ENCODE measurements around the gene ADAMTS16.

- no peak for TF ChIP-seq FOXM1 (IDR thresholded peaks at IDR 0.05; ENCODE audit: borderline replicate concordance)
- TF ChIP-seq NFRKB (IDR thresholded peaks at IDR 0.05), result no peak
- no peak for TF ChIP-seq BHLHE40 (IDR thresholded peaks at IDR 0.05; ENCODE audit: borderline replicate concordance)
- no peak for TF ChIP-seq TARDBP (IDR thresholded peaks at IDR 0.05)
- no peak for TF ChIP-seq FOXA1 (IDR thresholded peaks at IDR 0.05)
- no peak for TF ChIP-seq ELF4 (IDR thresholded peaks at IDR 0.05)
- TF ChIP-seq SP1 (IDR thresholded peaks at IDR 0.05), result no peak
- TF ChIP-seq ZNF384 (IDR thresholded peaks at IDR 0.05), result no peak
- no peak for TF ChIP-seq HDGF (IDR thresholded peaks at IDR 0.05; ENCODE audit: borderline replicate concordance)
- no peak for TF ChIP-seq SUZ12 (IDR thresholded peaks at IDR 0.05)
- TF ChIP-seq LEF1 (IDR thresholded peaks at IDR 0.05; ENCODE audit: borderline replicate concordance), result no peak
- TF ChIP-seq L3MBTL2 (conservative IDR thresholded peaks at IDR 0.05), result no peak
Observed at GRCh38 chr5:5209510-5210286, 69.6 kb downstream of the ADAMTS16 start.
